NB4 (cell line): ENCODE measurements around the gene GRAMD4.

Source experiments
- DNase-seq: peaks from one replicate; pipeline ENCODE4 v3.0.0; 2010; ENCODE audit warnings: low read depth
- H3K4me3 ChIP-seq: one replicate; pipeline ENCODE4 v1.5.1; 2011; ENCODE audit warnings: mild to moderate bottlenecking, low read depth, low read length, moderate library complexity
- MYC ChIP-seq: IDR thresholded peaks from 2 replicates; pipeline ENCODE4 v1.6.1; 2011; ENCODE audit warnings: low read depth, low read length
- POLR2A ChIP-seq: IDR thresholded peaks from 2 replicates; pipeline ENCODE4 v1.6.1; 2011; ENCODE audit warnings: mild to moderate bottlenecking; ENCODE audit not compliant: insufficient read length; ENCODE audit errors: extremely low read depth
- TF ChIP-seq, protein P1 (sequence below): IDR thresholded peaks from 2 replicates; pipeline ENCODE4 v1.6.1; 2011; ENCODE audit warnings: low read depth, low read length
- TF ChIP-seq, protein P2 (sequence below): IDR thresholded peaks from one replicate; pipeline ENCODE4 v1.5.1; 2012; ENCODE audit warnings: low read depth, low read length

The GRAMD4 gene

DNA sequence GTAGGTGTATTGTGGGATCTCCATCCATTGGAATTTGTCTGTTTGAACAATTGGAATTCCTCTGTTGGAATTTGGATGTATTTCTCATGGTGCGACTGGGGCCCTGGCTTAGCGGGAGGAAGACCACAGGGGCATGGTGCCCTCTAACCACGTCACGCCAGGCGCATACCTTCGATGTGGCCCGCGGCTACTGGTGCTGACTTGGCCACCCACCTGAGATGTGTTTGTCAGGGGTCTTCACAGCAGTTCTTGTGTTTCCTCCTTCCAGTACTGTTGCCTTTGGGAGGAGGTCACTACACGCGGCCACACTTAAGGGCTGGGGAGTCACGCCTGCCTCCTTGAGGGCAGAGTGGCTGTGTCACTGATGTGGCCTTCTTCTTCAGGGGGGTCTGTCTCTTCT lies 36.6 kb upstream of the GRAMD4 start:
- TF ChIP-seq MYC, result no peak
- TF ChIP-seq POLR2A, result no peak
- TF ChIP-seq, protein P1, sequence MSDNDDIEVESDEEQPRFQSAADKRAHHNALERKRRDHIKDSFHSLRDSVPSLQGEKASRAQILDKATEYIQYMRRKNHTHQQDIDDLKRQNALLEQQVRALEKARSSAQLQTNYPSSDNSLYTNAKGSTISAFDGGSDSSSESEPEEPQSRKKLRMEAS, result no peak
- TF ChIP-seq, protein P2, sequence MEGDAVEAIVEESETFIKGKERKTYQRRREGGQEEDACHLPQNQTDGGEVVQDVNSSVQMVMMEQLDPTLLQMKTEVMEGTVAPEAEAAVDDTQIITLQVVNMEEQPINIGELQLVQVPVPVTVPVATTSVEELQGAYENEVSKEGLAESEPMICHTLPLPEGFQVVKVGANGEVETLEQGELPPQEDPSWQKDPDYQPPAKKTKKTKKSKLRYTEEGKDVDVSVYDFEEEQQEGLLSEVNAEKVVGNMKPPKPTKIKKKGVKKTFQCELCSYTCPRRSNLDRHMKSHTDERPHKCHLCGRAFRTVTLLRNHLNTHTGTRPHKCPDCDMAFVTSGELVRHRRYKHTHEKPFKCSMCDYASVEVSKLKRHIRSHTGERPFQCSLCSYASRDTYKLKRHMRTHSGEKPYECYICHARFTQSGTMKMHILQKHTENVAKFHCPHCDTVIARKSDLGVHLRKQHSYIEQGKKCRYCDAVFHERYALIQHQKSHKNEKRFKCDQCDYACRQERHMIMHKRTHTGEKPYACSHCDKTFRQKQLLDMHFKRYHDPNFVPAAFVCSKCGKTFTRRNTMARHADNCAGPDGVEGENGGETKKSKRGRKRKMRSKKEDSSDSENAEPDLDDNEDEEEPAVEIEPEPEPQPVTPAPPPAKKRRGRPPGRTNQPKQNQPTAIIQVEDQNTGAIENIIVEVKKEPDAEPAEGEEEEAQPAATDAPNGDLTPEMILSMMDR, result no peak
- H3K4me3 ChIP-seq, result no peak overlapping the region
- DNase-seq, result no peak

DNA sequence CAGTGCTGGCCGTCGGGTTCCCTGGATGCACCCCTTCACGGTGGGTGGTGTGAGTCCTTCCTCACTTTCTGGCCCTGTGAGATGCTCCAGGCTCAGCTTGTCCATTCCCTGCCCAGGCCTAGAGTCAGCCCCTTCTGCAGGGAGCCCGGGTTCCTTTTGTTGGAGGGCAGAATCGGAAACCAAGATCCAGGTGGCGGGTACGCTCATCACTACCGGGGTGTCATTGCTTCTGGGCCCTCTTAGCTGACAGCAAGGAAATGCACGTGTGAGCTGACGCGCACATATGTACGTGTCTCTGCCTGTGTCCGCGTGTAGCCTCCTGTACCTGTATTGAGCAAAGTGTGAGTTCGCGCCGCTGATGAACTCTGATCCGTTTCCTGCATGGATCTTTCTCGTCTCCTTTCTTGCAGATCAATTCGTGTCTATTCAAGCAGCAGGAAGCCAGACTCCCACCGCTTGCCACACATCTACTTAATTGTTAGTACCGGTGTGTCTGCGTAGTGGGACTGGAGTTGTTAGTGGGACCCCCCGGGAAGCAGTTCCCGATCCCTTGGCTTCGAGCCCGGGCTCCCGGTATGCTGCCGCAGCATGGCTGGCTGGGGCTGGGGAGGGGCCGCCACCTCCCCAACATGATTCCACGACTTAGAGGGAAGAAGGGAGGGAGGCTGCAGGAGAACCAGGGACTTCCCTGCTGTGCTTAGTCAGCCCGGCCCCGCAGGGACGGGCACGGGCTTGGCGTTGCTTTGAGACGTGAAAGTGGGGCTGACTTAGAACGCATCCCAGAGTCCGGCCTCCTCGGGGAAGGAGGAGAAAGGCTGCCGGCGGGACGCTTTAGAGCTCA lies 35.9 kb upstream of the GRAMD4 start:
- H3K4me3 ChIP-seq, result no peak overlapping the region
- no peak for TF ChIP-seq POLR2A
- no peak for TF ChIP-seq MYC
- TF ChIP-seq, protein P2, result no peak
- DNase-seq, result no peak

DNA sequence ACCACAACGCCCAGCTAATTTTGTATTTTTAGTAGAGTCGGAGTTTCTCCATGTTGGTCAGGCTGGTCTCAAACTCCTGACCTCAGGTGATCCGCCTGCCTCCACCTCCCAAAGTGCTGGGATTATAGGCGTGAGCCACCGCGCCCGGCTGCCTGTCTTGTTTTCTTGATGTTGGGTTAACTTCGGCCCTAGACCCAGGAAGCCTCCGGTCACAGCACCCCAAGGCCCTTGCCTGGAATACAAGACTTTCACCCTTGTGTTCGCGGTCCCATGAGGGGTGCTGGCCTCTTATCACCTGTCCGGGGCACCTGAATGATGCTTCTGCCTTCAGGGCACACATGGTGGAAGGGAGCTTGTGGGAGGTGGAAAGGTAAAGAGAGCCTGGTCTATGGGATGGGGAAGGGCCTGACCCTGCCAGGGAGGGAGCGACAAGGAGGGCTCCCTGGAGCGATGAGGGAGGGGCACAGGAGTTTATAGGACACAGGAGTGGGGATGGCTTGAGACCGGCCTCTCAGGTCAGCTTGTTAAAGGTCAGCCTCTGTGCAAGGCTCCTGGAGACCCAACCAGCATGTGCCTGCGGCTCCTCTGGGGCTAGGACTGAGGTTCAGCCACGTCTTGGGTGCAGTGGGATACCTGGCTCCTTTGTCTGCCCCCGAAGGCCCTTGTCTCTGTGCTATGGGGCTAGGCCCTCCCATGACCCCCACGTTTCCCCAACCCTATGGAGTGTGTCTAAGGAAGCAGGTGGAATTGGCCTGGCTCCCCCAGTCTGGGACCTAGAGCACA lies 34.7 kb upstream of the GRAMD4 start:
- TF ChIP-seq POLR2A (no peak), MYC (no peak)
- TF ChIP-seq, protein P2, result no peak
- TF ChIP-seq, protein P1, result no peak
- H3K4me3 ChIP-seq, result no peak overlapping the region
- no peak for DNase-seq

DNA sequence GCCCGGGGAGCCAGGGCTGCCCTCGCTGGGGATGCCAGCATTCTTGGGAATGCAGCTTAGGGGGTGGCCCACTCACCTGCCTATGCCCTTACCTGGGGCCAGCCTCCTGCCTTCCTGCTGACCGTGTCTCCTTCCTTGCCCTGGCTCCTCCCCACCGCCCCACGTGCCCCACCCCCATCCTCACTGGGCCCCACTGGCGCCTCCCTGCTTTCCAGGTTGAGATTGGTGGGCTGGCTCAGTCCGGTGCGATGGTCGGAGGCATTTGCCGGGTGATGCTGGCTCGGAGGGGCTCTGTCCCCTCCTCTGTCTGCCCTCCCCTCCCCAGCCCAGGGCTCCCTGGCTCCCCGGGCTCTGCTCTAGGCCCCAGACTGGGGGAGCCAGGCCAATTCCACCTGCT lies 34.1 kb upstream of the GRAMD4 start:
- TF ChIP-seq, protein P2, result no peak
- TF ChIP-seq, protein P1, result no peak
- TF ChIP-seq POLR2A, result no peak
- TF ChIP-seq MYC, result no peak
- H3K4me3 ChIP-seq, result no peak overlapping the region
- no peak for DNase-seq

DNA sequence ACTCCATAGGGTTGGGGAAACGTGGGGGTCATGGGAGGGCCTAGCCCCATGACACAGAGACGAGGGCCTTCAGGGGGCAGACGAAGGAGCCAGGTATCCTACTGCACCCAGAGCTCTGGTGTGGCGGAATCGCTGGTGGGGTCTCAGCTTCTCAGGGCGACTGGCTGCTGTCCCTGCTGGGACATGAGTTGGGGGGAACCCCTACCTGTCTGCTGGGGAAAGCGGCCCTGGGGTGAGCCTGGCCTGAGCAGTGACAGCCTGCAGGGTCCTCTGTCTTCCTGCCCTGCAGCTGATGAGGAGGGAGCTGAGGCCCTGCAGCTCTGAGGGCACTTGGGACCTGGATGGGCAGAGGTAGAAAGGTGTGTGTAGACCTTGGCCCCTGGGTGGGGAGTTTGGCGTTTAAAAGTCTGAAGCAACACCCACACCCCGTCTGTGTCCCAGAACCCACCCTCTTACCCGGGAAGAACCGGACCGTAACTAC lies 33.6 kb upstream of the GRAMD4 start:
- H3K4me3 ChIP-seq, result no peak overlapping the region
- no peak for DNase-seq
- TF ChIP-seq, protein P2, result no peak
- TF ChIP-seq, protein P1, result no peak
- TF ChIP-seq POLR2A, result no peak
- TF ChIP-seq MYC, result no peak
